Upper lobe of right lung (tissue), 1 donor: ENCODE results near the gene ANXA4. TPM values are rescaled to one million over a fixed set of nuclear protein-coding genes. Genes with fewer than 3 reads are reported as not detected.

Experiments used
- ATAC-seq: fragments of 200-7000 bp; cut with Tn5 transposase; one replicate; pipeline ENCODE4 v1.9.1; 2020; ENCODE audit warnings: mild to moderate bottlenecking, moderate library complexity
- DNase-seq: peaks from one replicate; pipeline ENCODE4 v3.0.0-alpha.2; 2020
- H3K27ac ChIP-seq: fragments of 200-600 bp; one replicate; pipeline ENCODE4 v1.8.0; 2022
- H3K27me3 ChIP-seq: fragments of 200-600 bp; one replicate; pipeline ENCODE4 v1.8.0; 2022; ENCODE audit warnings: mild to moderate bottlenecking
- H3K36me3 ChIP-seq: fragments of 200-600 bp; one replicate; pipeline ENCODE4 v1.8.0; 2022
- H3K4me1 ChIP-seq: fragments of 200-600 bp; one replicate; pipeline ENCODE4 v1.8.0; 2022
- H3K4me3 ChIP-seq: fragments of 200-600 bp; one replicate; pipeline ENCODE4 v1.8.0; 2022; ENCODE audit warnings: mild to moderate bottlenecking
- H3K9me3 ChIP-seq: fragments of 200-600 bp; one replicate; pipeline ENCODE4 v1.8.0; 2022
- CTCF ChIP-seq: fragments of 200-600 bp; IDR thresholded peaks from one replicate; pipeline ENCODE4 v1.8.0; 2022; ENCODE audit warnings: antibody characterized with exemption
- intact Hi-C: fragments of 100-400 bp; cut with DNase I; formaldehyde crosslinking; loops from one replicate; pipeline ENCODE4 v1.11.0; 2022
- total RNA-seq: library from RNA; stranded (reverse); fragmentation: NEBNext Ultra II Directional; extraction: Animal tissue kit (Norgen Biotek cat#: 25700); gene quantifications from one replicate; pipeline ENCODE4 v1.2.1, GENCODE V29; 2021
- donor health status: DM: no; HTN: yes; CAD: no; lungs with severe emphysema.

Gene ANXA4
- total RNA-seq, 1 donor from 2014 or later: 181 TPM

- ATAC-seq (peak; percentile 93), DNase-seq (no peak)
- intact Hi-C loops: no loop called here
- Histone ChIP-seq H3K27me3 (no peaks in the 10 kb centered on the region), H3K27ac (peak overlapping the region; percentile 48), H3K4me3 (no peak overlapping the region), H3K9me3 (no peaks in the 10 kb centered on the region), H3K36me3 (peaks cover 11% of the 10 kb centered on the region), H3K4me1 (peaks cover 24% of the 10 kb centered on the region)
- no peak for TF ChIP-seq CTCF
These were observed 39.7 kb downstream of the ANXA4 start for GRCh38 chr2:69781321-69782248.

- TF ChIP-seq CTCF: no peak
- Histone ChIP-seq H3K36me3 (peaks cover 23% of the 10 kb centered on the region), H3K4me3 (no peak overlapping the region), H3K27me3 (no peaks in the 10 kb centered on the region), H3K27ac (no peak overlapping the region), H3K9me3 (no peaks in the 10 kb centered on the region), H3K4me1 (peaks cover 23% of the 10 kb centered on the region)
- no peak for DNase-seq
- no peak for ATAC-seq
- intact Hi-C loops: no loop called here
These were observed 42.3 kb downstream of the ANXA4 start for GRCh38 chr2:69784228-69784627.

- Histone ChIP-seq H3K36me3 (peaks cover 23% of the 10 kb centered on the region), H3K4me3 (no peak overlapping the region), H3K4me1 (peaks cover 19% of the 10 kb centered on the region), H3K27me3 (no peaks in the 10 kb centered on the region), H3K27ac (no peak overlapping the region), H3K9me3 (no peaks in the 10 kb centered on the region)
- DNase-seq (no peak), ATAC-seq (no peak)
- no peak for TF ChIP-seq CTCF
- intact Hi-C loops: no loop called here
These were observed 43.4 kb downstream of the ANXA4 start for GRCh38 chr2:69785358-69785757.

- H3K36me3 ChIP-seq: peaks cover 23% of the 10 kb centered on the region
- intact Hi-C loops: no loop called here
These were observed 44.2 kb downstream of the ANXA4 start for GRCh38 chr2:69786052-69786560.

GRCh38 chr2:69789175-69789721 lies 47.3 kb downstream of the ANXA4 start:
- DNase-seq: no peak

More at GRCh38 chr2:69786052-69786560, 44.2 kb downstream of the ANXA4 start:
- Histone ChIP-seq H3K27ac (no peak overlapping the region), H3K4me3 (no peak overlapping the region), H3K9me3 (no peaks in the 10 kb centered on the region), H3K27me3 (no peaks in the 10 kb centered on the region), H3K4me1 (peaks cover 13% of the 10 kb centered on the region)
- DNase-seq (no peak), ATAC-seq (no peak)
- no peak for TF ChIP-seq CTCF

More at GRCh38 chr2:69789175-69789721, 47.3 kb downstream of the ANXA4 start:
- H3K27me3 ChIP-seq: no peaks in the 10 kb centered on the region
- H3K27ac ChIP-seq: peak overlapping the region; percentile 34
- no peaks in the 10 kb centered on the region for H3K9me3 ChIP-seq
- H3K36me3 ChIP-seq: peaks cover 20% of the 10 kb centered on the region
- no peak for TF ChIP-seq CTCF
- H3K4me3 ChIP-seq: no peak overlapping the region
- intact Hi-C loops: no loop called here
- ATAC-seq: peak; percentile 74
- peaks cover 5% of the 10 kb centered on the region for H3K4me1 ChIP-seq
